Forelimb muscle (tissue), 1 donor: ENCODE results near the gene CENPE. TPM values are rescaled to one million over a fixed set of nuclear protein-coding genes. Genes with fewer than 3 reads are reported as not detected.
"Not testable (repeated sequence)": the region's sequence is repeated elsewhere in the genome, so short reads cannot be mapped to it uniquely, and the experiment has no call there.

Source experiments
- DNase-seq: peaks from one replicate; pipeline ENCODE4 v3.0.0-alpha.2; 2013; ENCODE audit warnings: low read depth
- polyA plus RNA-seq: library from polyadenylated mRNA; unstranded; fragments of 120-200 nt; gene quantifications from one replicate; pipeline ENCODE4 v1.2.1, GENCODE V29; 2013; ENCODE audit not compliant: insufficient read length

CENPE gene, protein sequence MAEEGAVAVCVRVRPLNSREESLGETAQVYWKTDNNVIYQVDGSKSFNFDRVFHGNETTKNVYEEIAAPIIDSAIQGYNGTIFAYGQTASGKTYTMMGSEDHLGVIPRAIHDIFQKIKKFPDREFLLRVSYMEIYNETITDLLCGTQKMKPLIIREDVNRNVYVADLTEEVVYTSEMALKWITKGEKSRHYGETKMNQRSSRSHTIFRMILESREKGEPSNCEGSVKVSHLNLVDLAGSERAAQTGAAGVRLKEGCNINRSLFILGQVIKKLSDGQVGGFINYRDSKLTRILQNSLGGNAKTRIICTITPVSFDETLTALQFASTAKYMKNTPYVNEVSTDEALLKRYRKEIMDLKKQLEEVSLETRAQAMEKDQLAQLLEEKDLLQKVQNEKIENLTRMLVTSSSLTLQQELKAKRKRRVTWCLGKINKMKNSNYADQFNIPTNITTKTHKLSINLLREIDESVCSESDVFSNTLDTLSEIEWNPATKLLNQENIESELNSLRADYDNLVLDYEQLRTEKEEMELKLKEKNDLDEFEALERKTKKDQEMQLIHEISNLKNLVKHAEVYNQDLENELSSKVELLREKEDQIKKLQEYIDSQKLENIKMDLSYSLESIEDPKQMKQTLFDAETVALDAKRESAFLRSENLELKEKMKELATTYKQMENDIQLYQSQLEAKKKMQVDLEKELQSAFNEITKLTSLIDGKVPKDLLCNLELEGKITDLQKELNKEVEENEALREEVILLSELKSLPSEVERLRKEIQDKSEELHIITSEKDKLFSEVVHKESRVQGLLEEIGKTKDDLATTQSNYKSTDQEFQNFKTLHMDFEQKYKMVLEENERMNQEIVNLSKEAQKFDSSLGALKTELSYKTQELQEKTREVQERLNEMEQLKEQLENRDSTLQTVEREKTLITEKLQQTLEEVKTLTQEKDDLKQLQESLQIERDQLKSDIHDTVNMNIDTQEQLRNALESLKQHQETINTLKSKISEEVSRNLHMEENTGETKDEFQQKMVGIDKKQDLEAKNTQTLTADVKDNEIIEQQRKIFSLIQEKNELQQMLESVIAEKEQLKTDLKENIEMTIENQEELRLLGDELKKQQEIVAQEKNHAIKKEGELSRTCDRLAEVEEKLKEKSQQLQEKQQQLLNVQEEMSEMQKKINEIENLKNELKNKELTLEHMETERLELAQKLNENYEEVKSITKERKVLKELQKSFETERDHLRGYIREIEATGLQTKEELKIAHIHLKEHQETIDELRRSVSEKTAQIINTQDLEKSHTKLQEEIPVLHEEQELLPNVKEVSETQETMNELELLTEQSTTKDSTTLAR (N-terminal part only)
- polyA plus RNA-seq, result 4.3 TPM

DNA sequence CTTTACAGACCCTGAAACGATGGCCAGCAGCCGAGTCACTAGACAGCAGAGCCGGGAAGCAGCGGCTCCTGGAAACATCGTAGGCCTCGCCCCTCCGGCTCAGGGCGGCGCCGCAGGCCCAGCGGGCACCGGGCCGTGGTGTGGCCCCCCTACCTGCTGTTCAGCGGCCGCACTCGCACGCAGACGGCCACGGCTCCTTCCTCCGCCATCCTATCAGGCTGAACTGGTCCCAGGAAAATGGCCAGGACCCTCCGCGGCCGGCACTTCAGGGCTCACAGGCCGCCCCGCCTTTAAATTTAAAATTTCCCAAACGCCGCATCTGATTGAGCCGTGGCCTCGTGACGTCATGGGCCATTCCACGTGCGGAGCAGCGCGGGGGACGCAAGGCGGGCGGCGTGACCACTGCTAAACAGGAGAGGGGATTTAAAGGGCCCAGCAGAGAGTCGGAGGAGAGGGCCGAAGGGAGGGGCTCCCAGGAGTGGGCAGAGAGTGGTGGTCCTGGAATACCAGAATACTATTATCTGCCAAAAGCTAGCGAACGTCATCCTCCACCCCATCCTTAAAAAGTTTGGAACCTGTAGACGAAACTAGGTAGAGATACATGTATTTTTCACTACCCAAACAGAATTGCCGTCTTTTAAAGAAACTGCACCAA, at the start of gene CENPE:
TSS of gene CENPE (minus strand) at position 233 of the 655 bp plus-strand sequence. CDS start at position 209, 24 bp downstream.
- peak; percentile 67 for DNase-seq

DNA sequence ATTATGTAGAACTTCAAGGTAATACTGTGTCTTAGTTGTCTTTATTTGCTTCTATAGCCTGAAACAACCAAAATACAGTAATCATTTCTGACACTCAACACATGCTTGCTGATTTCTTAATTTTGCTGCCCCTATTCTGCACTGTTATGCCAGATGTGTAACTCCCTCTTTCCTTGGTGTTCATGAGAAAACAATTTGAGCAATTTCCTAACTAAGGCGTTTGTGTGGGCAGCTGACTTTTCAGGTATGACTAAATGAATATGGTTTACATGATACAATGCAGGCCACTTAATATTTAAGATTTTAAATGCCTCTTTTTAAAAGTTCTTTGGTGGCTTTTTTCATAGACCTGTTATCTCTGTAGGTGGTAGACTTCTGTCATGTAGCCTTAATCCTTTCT, 46.1 kb upstream of the CENPE start:
- no peak for DNase-seq

DNA sequence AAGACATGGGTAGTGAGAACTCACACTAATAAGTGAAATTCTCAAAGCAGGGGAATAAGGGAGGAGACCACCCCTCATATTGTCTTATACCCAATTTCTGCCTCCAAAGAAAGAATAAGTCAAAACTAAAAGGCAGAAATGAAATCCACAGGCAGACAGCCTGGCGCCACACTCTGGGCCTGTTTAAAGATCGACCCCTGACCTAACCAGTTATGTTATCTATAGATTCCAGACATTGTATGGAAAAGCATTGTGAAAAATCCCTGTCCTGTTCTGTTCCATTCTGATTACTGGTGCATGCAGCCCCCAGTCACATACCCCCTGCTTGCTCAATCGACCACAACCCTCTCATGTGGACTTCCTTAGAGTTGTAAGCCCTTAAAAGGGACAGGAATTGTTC, 32.8 kb upstream of the CENPE start:
- DNase-seq, result not testable (repeated sequence)

DNA sequence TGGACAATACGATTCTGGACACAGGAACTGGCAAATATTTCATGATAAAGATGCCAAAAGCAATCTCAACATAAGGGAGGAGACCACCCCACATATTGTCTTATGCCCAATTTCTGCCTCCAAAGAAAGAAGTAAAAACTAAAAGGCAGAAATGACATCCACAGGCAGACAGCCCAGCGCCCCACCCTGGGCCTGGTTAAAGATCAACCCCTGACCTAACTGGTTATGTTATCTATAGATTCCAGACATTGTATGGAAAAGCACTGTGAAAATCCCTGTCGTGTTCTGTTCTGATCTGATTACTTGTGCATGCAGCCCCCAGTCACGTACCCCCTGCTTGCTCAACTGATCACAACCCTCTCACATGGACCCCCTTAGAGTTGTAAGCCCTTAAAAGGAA, 25.4 kb upstream of the CENPE start:
- not testable (repeated sequence) for DNase-seq

DNA sequence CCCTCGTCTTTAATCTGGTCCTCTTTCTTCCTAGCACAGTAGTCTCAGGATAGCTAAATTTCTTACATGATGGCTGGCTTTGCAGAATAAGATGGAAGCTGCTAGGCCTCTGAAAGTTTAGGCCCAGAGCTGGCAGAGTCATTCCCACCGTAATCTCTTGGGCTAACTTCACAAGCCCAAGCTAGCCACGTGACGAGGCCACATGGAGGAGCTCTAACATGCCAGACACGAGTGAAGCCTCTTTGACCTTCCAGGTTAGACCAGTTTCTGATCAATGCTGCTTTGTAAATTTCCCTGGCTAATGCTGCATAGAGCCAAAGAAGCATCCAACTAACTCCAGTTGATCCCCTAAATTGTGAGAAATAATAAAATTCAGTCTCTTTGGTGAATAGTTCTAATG, 9.5 kb upstream of the CENPE start:
- DNase-seq, result no peak

DNA sequence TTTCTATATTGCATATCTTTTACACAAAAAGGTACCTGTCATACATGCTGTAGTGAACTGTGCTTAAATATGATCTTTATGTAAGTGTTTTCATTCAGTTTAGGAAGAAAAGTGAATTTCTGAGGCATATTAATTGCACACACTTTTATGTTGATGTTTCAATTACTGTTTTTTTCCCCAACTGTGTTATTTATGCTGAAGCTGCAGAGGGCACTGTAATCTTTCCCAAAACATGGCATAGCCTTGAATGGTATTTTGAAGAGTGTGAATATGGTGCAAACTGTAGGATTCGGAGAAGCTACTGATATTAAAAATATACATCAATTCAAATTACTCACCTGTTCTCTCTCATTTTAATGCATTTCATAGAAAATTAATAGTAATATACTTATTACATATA, 6.0 kb upstream of the CENPE start:
- no peak for DNase-seq

DNA sequence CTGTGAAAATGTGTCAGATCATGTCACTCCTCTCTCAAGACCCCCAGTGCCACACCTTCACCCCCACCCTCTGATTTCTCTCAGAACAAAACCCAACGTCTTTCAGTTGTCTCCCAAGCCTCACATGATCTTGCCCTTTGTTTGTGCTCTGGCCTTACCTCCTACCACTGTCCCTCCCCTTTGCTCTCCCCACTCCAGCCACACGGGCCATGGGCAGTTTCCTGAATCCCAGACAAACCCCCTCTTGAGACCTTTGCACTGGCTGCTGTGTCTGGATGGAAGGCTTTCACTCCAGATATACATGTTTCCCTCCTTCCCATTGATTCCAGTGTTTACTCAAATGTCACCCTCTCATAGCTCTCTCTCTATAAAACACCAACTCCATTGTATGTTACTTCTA, 3.6 kb upstream of the CENPE start:
- no peak for DNase-seq

DNA sequence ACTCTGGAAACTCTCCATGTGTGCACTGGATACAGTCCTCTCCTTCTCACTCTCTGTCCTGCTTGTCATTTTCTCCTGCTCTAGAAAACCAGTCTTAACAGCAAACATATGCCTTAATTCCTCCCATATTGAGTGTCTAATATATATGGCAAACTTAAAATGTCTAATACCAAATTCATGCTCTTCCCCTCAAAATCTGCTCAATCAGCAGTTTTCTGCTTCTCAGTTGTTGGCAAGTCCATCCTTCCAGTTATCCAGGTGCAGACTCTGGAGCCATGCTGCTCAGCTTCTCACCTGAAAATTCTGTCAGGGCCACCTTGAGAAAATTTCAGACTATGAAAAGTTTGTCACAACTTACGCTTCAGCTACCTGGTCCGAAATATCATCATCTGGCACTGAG, 3.1 kb upstream of the CENPE start:
- no peak for DNase-seq

DNA sequence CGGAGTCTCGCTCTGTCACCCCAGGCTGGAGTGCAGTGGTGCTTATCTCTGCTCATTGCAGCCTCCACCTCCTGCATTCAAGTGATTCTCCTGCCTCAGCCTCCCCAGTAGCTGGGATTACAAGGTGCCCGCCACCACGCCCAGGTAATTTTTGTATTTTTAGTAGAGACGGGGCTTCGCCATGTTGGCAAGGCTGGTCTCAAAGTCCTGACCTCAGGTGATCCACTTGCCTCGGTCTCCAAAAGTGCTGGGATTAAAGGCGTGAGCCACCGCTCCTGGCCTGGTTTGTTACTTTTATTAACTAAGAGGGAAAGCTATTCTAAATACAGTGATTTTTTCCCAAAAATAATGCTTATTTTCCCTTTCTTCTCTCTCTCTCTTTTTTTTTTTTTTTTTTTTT, 866 bp upstream of the CENPE start:
- no peak for DNase-seq

DNA sequence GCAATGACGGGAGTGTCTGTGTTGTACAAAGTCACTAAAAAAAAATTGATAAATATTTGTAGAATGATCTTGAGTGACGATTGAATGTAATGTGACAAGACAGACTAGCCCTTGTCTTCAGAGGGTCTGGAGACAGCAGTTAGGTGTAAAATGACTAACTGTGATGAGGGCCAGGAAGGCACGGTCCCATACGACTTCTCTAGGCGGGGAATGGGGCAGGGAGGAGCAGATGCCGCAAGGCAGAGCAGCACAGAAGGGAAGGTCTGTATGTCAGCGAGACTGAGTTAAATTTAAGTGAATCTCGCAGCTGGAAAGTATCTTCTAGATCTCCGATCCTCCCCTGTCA, 405 bp downstream of the CENPE start:
- DNase-seq, result no peak

DNA sequence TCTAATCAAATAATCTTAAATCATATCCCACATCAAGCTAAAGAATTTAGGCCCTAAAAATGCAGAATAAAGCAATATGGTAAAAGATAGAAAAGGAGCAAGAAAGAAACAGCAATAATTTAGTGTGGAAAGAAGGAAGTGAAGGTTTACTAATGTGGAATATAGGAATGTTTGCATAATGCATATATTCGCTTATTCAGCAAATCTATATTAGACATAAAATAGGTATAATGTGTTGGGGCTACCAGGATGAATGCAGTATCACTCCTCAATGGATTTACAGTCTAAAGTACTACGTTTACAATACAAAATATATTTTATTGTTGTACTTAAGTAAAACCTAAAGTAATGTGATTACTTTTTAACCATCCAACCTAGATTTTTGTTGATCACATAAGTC, 4.7 kb downstream of the CENPE start:
- DNase-seq, result no peak

DNA sequence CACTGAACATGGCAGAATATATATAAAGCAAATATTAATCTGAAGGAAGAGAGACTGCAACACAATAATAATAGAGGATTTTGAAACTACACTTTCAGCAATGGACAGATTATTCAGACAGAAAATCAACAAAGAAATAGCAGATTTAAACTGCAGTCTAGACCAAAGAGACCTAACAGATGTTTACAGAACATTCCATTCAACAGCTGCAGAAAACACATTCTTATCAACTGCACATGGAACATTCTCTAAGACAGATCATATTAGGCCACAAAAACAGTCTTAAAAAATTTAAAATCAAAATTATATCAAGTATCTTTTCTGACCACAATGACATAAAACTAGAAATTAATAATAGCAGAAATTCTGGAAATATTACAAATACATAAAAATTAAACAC, 27.1 kb downstream of the CENPE start:
- no peak for DNase-seq

DNA sequence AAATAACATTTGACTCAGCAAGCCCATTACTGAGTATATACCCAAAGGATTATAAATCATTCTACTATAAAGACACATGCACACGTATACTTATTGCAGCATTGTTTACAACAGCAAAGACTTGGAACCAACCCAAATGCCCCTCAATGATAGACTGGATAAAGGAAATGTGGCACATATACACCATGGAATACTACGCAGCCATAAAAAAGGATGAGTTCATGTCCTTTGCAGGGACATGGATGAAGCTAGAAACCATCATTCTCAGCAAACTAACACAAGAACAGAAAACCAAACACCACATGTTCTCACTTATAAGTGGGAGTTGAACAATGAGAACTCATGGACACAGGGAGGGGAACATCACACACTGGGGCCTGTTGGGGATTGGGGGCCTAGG, 28.4 kb downstream of the CENPE start:
- not testable (repeated sequence) for DNase-seq

DNA sequence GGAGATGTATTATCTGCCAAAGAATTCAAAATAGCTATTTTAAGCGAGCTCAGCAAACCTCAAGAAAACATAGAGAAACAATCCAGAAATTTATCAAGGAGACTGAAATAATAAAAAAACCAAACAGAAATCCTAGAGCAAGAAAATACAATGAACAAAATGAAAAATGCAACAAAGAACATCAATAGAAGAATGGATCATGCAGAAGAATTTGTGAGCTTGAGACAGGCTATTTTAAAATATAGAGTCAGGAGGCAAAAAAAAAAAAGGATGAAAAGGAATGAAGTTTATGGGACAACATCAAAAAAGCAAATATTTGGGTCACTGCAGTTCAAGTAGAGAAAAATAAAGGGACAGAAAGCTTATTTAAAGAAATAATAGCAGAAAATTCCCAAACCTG, 29.1 kb downstream of the CENPE start:
- DNase-seq, result no peak

DNA sequence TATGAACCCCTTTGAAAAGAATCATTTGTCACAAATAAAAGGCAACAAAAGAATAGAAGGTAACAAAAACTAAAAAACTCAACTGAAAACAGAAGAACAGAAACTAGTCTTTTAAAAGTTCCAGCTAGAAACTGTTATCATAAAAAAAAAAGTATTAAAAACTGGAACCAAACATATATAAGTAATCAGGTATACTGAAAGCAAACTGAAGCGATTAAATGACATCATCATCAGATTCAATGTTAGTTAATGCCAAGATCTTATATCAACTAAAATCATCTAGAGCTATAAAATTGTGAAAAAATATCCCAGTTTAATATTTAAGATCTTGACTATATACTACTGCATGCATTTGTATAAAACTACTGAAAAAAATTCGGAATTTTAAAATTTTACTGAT, 36.0 kb downstream of the CENPE start:
- DNase-seq, result no peak

DNA sequence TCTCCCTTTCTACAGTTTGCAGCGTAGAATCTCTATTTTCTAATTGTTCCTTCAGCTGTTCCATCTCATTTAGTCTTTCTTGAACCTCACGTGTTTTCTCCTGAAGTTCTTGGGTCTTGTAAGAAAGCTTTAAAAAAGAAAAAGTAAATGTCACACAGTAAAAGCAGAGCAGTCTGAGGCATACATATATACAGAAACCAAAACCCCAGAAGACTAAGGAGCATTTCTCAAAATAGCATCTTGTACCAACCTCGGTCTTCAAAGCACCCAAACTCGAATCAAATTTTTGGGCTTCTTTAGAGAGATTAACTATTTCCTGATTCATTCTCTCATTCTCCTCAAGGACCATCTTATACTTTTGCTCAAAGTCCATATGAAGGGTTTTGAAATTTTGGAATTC, 39.4 kb downstream of the CENPE start:
- no peak for DNase-seq

DNA sequence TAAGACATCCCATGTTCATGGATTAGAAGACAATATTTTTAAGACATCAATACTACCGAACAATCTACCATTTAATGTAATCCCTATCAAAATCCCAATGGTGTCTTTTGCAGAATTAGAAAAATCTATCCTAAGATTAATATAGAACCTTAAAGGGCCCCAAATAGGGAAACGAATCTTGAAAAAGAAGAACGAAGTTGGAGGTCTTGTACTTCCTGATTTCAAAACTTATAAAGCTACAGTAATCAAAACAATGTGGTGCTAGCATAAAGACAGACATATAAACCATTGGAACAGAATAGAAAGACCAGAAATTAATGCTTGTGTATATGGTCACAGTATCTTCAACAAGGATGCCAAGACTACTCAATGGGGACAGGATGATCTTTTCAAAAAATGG, 42.0 kb downstream of the CENPE start:
- DNase-seq, result no peak

DNA sequence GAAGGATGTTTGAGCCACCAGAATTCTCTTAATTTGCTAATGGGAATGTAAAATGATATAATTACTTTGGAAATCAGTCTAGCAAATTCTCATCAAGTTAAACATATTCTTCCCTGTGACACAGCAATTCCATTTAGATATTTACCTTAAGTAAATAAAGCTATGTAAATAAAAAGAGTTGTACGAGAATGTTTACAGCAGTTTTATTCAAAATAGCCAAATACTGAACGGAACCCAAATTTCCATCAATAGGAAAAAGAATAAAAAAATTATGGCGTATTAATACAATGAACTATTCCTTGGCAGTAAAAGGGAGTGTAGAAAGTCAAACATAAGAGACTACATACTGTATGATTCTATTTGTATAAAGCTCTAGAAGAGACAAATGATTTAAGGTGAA, 45.8 kb downstream of the CENPE start:
- DNase-seq, result no peak

DNA sequence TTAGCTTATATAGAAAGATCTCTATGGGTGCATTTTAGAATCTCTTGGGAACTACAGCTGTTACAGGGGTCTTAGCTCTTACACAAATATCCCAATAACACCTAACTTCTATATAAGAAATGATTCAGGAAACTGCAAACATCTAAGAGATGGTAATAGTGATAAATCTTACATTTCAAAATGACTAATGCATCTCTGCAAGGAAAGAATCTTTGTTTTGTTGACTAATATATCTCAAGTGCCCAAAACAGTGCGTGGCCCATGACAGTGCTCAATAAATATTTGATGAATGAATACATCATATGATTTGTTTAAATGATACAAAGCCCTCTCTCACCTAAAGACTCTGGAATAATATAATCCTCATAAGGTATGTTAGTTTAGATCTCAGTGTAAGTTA, 47.5 kb downstream of the CENPE start:
- no peak for DNase-seq

DNA sequence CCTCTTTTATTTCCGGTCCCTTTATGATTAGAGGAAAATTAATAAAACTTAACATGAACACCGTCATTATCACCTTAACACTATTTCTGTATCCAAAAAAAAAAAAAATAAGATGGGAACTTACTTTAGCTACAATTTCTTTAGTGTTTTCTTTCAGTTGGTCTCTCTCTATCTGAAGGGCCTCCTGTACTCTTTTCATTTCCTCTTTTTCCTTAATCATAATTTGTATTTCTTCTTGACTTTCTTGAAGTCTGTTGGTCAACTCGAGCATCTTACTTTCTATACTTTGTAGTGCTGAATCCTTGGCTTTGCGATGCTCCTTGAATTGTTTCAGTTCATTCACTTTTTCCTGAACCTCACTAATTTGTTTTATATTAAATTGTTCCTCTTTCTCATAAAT, 53.2 kb downstream of the CENPE start:
- DNase-seq, result no peak

DNA sequence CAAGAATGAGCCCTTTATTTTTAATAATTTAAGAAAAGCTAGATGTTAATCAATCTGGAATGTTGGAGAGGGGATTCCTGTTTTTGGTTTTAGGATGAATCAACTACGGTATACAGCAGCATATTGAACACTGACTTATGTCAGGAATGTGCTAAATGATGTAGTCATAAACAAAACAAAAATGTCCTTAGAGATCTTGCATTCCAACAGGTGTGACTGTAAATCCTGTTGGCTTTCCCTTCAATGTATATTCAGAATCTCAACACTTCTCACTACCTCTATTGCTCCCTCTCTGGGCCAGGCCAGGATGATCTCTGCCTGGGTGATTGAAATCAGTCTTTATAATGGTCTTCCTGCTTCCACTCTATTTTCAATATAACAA, 60.7 kb downstream of the CENPE start:
- DNase-seq, result no peak
